Naive thymus-derived CD8-positive, alpha-beta T cell (primary cell): Measurements from ENCODE around the gene DMBX1. TPM values are rescaled to one million over a fixed set of nuclear protein-coding genes. Genes with fewer than 3 reads are reported as not detected.

Experiments used
- polyA plus RNA-seq, 3 donors: library from polyadenylated mRNA; unstranded; fragments of 300-500 nt; fragmentation: Illumina TruSeq; gene quantifications; one replicate each; pipeline ENCODE4 v1.2.3, GENCODE V29; 2021
- total RNA-seq, 8 experiments: library from RNA in 2 of 8; stranded (reverse) in 2 of 8; gene quantifications; one replicate each; pipeline ENCODE4 v1.2.3 and lab custom pipeline; 2021 to 2026

DMBX1 gene
- total and polyA plus RNA-seq, 5 experiments from 2014 or later: not detected

Other genes with a start within 250 kb of the DMBX1 start
- gene RAD54L, start 242.1 kb upstream of the DMBX1 start, total RNA-seq: 1 to 10 TPM in 1 of 2 experiments, under 1 TPM in 1; 0.80 to 1.0 TPM
- gene RAD54L, start 242.1 kb upstream of the DMBX1 start, polyA plus RNA-seq: under 1 TPM in 1 of 3 donors, not detected in 2; 0.27 TPM
- gene LRRC41, start 186.2 kb upstream of the DMBX1 start, total RNA-seq: 10 to 100 TPM; 38.6 to 40.2 TPM
- gene LRRC41, start 186.2 kb upstream of the DMBX1 start, polyA plus RNA-seq: 10 to 100 TPM; 43.7 to 46.5 (median 44.6) TPM
- 100 to 1,000 TPM; 130 to 148 TPM for gene UQCRH, start 186.1 kb upstream of the DMBX1 start, total RNA-seq
- 100 to 1,000 TPM; 293 to 371 (median 330) TPM for gene UQCRH, start 186.1 kb upstream of the DMBX1 start, polyA plus RNA-seq
- gene NSUN4, start 149.0 kb upstream of the DMBX1 start, total RNA-seq: 10 to 100 TPM; 21.7 to 29.7 TPM
- 10 to 100 TPM; 10.3 to 14.0 (median 12.3) TPM for gene NSUN4, start 149.0 kb upstream of the DMBX1 start, polyA plus RNA-seq
- gene FAAH, start 95.5 kb upstream of the DMBX1 start, total RNA-seq: 10 to 100 TPM in 1 of 2 experiments, 1 to 10 TPM in 1; 8.9 to 10.2 TPM
- gene FAAH, start 95.5 kb upstream of the DMBX1 start, polyA plus RNA-seq: 1 to 10 TPM in 2 of 3 donors, under 1 TPM in 1; 0.46 to 2.2 (median 1.4) TPM
- not detected for gene KNCN, start 61.8 kb downstream of the DMBX1 start, total RNA-seq
- not detected for gene KNCN, start 61.8 kb downstream of the DMBX1 start, polyA plus RNA-seq
- gene MKNK1, start 114.4 kb downstream of the DMBX1 start, total RNA-seq: 10 to 100 TPM; 51.4 to 56.3 TPM
- gene MKNK1, start 114.4 kb downstream of the DMBX1 start, polyA plus RNA-seq: 10 to 100 TPM; 17.6 to 19.7 (median 18.7) TPM
- gene MOB3C, start 127.0 kb downstream of the DMBX1 start, total RNA-seq: 10 to 100 TPM; 24.3 to 24.7 TPM
- 10 to 100 TPM in 1 of 3 donors, 1 to 10 TPM in 2; 8.3 to 17.5 (median 8.4) TPM for gene MOB3C, start 127.0 kb downstream of the DMBX1 start, polyA plus RNA-seq
- 10 to 100 TPM; 27.8 to 33.9 TPM for gene ATPAF1, start 178.5 kb downstream of the DMBX1 start, total RNA-seq
- gene ATPAF1, start 178.5 kb downstream of the DMBX1 start, polyA plus RNA-seq: 10 to 100 TPM; 66.4 to 68.0 (median 66.7) TPM
- not detected for gene TEX38, start 182.0 kb downstream of the DMBX1 start, total RNA-seq
- gene TEX38, start 182.0 kb downstream of the DMBX1 start, polyA plus RNA-seq: not detected
- 10 to 100 TPM; 75.9 to 81.2 TPM for gene EFCAB14, start 229.3 kb downstream of the DMBX1 start, total RNA-seq
- gene EFCAB14, start 229.3 kb downstream of the DMBX1 start, polyA plus RNA-seq: 10 to 100 TPM; 88.7 to 99.5 (median 94.6) TPM